NCI-H2081 treated with DMSO at 0.1 percent for 48 hours (cell line): ENCODE measurements around the gene ZC3H12C.

ENCODE experiments used
- DNase-seq: peaks from one replicate; lab custom pipeline; 2025; lab: John Stamatoyannopoulos, UW

The ZC3H12C gene

DNA sequence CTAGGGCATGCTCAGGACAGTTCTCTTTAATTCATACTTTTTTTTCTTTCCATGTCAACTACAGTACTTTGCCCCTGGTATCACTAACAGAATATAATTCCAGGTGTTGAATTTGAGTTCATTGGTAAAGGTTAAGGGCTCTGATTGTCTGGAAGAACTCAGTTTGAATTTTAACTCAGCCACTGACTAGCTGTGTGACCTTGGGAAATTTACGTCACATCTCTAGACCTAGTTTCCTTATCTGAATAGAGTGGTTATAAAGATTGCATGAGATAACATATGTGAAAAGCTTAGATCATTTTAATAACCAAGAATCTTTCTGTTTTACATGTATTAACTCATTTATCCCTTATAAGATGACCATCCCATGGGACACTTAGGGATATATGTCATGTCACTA, 15.8 kb upstream of the ZC3H12C start:
- no peak for DNase-seq

DNA sequence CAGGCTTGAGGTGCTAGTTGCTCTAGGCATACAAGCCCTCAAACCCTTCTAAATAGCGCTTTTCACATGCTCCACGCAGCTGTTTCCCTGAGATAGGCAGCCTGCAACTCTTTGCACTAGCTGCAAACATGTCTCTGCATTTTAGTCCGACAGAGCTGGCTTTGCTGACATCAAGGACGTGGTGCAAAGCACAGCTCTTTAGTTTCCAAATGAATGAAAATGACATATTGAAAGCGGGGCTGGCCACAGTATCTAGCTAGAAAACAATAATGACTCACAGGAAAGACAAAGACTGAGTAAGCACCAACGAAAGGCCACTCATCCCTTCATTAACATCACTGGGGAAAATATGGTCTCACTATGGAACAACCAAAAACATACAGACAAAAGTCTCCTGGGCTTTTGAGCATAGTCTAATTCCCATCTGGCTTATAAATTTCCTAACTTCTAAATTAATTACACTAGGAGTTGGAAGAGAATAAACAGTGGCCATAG, 15.3 kb upstream of the ZC3H12C start:
- no peak for DNase-seq

DNA sequence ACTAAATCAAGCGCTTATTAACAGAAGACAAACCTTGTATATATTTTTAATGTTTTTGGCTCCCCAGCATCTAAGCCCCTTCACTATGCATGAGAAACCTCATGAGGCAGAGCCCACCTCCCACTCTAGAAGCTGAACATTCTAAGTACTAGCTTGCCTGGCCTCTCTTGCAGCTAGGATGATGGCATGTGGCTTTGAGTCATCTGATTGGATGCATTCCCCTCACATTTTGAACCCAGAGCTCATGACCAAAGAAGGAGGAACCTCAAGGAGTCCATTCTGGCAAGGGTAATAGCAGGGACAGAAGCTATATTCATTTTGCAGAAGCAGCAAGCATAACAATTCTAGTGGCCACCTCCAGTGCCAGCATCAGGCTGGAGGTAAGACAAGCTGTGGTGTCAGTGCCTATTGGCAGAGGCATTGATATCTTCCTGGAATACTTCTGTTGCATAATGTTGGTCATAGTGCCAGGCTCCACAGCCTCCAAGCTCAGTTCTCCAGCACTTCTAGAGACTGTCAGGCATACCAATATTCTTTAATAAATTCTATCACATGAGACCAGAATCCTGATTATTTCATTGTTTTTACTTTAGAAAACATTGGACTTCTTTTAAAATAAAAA, 14.2 kb upstream of the ZC3H12C start:
- DNase-seq: no peak

DNA sequence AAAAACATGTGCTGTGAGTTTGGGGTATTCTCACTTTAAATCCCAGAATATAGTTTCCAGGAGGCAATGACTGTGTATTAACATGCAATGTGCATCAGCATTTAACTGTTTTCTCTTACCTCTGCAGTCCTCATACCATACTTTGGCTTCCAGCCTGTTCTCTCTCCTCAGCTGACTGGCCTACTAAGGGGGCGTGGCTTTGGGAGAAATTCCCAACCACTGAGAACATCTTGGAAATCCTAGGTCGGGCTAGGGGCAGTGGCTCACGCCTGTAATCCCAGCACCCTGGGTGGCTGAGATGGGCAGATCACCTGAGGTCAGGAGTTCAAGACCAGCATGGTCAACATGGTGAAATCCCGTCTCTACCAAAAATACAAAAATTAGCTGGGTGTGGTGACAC, 13.5 kb upstream of the ZC3H12C start:
- no peak for DNase-seq

DNA sequence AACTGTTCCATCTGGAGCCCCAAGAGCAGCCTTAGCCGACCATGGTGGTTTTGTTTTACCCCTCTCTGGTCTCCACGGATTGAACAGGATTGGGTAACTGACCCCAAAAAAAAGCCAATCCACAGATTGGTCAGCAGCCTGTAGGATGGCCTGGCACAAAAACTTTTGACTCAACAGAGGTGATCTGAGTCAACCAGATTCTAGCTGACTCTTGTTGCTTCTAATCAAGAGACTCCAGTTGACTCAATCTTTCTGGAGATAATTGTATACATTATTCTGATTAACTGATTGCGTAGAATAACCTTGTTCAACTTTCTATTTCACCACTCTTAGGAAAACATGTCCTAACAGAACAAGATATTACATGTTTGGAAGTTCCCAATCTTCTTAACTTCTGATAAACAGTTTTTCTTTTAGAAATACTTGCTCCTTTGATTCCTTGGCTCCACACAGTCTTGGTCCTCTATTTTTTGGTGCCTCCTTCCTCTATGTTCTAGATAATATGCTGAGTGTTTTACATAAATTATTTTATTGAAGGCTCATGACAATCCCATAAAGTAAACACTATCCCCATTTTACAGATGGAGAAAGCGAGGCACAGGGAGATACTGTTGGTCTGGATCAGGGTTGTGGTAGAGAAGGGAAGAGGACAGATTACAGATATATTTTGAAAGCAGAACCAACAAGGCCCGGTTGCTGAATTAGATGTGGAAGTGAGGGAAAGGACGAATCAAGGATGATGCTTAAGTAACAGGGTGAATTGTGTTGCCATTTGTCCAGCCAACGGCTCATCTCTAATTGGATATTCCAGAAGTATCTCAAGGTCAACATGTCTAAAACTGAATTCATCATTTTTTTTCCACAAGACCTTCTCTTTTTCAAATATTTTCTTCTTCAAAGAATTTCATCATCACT, 11.5 kb upstream of the ZC3H12C start:
- no peak for DNase-seq

DNA sequence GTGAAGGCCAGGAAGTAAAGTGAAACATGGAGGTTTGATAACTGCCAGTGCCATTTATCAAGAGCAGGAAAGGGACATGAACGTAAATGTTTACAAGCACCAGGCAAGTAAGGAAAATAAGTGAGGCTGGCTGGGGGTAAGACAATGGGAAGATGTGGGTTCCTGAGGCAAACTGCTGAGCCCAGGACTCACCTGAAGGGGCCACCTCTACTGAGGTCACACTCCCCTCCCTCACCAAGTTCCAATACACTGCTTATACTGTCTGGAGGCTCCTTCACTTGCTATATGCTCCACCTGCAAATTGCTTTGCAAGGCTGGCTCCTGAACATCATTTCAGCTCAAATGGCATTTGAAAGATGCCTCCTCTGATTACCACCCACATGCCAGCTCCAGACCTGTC, 10.3 kb upstream of the ZC3H12C start:
- no peak for DNase-seq

DNA sequence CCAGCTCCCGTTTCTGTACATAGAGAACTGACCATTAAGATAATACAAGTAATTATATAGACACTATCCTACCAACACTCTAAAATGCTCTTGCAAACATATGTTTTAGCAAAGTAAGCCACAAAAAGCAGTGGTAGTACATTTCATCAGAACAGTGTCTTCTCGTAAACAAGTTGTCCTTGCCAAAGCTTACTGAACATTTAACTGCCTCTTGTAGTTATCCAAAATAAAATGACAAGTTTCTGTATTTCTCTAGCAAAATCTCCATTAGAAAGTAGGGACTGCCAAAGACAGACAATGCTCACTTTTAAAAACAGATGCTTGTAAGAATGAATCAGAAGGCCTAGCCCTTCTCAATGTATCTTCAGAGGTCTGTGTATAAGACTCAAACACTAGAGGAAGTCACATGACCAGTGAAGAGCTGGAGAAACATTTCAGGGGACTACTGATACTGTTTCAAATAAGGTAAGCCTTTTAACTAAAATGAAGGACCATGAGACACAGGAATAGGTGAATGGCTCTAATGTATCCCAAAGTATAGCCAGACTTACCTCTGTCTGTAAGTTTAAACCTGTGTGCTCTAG, 7.8 kb upstream of the ZC3H12C start:
- DNase-seq: no peak

DNA sequence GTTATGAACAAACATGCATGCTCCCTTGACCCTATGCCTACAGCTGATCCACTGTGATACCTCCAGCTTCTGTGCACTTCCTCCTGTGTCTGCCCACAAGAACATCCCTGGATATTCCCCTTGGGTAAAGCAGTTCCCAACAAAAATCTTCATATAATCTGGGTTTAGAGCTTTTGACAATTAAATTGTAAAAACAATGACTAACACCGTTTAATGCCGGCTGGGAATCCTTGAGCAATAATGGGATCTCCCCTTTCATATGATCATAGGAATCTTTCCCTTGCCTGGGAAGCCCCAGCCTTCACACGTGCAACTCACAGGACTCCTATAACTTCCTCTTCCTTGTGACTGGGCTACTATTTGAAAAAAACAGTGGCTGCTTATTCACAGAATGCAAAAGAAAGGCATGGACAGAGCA, 6.3 kb upstream of the ZC3H12C start:
- DNase-seq: no peak

DNA sequence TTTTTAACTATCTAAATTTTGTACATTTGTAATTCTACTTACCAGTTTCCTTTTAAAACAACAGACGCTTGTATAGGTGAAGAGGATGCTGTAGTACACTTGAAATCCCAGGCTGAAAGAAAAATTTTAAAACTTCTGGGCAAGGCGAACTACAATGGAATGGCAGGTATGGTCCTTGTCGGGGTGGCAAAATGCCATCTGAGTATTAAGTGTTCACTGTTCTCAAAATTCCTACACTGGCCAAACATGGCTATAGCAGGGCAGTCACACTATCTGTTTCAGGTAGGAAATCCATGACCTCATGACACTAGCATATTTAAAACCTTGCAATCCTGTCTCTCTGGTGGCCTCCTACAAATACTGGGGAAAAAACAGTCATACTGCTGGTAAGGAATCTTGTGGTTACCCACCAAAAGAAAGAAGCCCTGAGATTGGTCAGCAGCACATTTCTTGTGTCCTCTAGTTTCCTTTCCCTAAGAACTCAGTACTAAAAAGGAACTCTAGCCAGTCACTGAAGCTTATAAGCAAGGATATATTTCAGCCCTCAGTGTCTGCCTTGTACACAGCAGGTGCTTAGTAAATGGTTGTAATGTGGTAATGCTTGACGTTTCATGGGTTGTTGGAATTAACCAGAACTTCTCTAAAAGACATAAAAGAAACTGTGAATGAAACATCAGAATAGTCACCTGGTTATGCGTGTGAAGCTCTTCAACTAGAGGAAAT, 5.2 kb upstream of the ZC3H12C start:
- no peak for DNase-seq

DNA sequence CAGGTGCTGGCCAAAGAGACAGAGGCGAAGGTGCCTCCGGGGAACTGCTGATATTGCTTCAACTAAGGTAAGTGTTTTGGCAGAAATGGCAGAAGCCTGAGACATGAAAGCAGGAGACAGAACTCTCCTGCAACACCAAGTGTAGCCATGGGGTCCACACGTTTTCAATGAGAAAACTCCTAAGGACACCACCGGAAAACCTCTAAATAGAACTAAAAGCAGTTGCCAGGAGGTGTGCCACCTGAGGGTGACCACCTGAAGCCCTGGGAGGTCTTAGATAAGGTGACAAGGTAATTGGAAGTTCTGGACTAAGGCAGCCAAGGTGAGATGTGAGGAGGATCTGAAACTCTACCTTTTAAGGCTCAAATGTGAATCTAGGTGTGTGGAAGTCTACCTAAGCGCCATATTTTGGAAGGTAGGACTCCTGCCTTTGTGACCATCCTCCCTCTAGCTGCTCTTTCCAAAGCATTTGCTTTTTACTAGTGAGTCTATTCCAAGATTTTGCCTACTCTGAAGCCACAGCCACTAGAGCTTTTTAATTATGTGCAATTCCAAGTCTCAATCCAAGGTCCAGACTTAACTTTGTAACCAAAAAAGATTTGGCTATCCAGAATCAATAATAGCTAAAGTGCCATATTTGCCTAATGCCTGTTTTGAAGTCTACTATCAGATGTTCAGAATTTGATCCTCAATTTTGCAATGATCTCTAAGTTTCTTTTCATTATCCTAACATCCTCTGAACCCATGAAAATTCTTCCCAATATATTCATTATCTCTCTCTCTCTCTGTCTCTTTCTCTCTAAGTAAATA, 4.5 kb upstream of the ZC3H12C start:
- DNase-seq: no peak

DNA sequence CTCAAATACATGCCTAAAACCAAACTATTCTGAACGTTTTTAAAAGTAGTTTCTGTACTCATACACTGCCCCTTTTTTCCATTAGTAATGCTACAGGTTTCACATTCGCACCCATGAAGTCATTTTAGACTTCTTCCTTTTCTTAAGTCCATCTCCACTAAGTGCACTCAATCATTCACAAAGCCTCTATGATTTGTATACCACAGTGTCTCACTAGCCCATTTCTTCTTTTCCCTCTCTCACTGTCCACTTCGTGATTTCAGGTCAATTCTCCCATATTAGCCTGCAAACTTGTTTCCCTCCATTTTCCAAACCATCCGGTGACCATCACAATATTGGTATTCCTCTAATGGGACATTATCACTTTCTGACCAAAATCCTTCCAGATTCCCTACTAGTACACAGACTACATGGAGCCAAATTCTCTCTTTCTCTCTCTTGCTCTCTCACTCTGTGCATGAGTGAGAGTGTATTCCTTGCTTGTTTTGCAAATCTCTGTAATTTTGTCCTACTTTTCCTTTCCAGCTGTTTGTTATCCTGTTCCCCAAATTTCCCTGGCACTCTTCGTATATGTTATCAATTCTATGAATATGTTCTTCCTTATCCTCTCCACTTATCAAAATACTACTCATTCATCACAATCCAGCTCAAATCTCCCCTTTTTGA, 3.4 kb upstream of the ZC3H12C start:
- no peak for DNase-seq

DNA sequence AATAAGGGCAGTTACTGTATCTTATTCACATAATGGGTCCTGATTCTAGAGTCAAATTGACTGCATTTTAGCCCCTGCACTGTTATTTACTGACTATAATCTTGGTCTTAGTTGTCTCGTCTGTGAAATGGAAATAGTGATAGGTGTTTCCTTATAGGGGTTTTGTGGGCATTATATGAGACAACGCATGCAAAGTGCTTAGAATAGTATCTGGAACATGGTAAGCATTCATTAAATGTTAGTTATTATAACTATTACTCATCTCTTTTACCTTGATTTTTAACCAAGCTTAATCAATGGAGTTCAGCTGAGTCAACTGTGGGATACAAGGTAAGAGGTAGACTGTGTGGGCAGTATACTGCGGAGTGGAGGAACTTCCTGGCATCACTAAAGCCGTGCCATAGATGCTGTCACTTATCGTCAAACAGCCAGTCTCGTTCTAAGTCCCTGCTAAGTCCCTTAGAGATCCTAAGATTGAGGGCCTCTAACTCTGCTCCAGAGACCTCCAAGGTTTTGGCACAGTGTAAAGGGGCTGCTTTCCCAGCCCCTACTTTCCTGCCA, 2.6 kb upstream of the ZC3H12C start:
- DNase-seq: no peak

DNA sequence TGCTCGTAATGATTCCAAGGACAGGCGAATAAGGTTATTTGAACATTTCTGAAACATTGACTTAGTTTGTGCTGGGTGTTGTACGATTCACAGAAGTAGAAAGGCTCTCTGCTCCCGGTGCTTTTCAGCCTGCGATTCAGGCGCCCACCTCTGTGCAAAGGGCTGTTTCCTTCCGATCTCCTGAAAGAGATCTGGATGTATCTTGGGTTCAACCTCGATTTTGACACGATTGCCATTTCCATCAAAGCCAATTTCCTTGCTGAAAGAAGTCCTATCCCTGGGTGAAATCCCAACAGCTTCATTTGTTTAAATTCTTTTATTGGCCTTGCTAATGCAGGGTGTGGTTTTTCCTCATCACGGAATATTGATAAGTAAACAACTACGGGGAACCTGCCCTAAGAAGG, 1.1 kb upstream of the ZC3H12C start:
- DNase-seq: no peak

DNA sequence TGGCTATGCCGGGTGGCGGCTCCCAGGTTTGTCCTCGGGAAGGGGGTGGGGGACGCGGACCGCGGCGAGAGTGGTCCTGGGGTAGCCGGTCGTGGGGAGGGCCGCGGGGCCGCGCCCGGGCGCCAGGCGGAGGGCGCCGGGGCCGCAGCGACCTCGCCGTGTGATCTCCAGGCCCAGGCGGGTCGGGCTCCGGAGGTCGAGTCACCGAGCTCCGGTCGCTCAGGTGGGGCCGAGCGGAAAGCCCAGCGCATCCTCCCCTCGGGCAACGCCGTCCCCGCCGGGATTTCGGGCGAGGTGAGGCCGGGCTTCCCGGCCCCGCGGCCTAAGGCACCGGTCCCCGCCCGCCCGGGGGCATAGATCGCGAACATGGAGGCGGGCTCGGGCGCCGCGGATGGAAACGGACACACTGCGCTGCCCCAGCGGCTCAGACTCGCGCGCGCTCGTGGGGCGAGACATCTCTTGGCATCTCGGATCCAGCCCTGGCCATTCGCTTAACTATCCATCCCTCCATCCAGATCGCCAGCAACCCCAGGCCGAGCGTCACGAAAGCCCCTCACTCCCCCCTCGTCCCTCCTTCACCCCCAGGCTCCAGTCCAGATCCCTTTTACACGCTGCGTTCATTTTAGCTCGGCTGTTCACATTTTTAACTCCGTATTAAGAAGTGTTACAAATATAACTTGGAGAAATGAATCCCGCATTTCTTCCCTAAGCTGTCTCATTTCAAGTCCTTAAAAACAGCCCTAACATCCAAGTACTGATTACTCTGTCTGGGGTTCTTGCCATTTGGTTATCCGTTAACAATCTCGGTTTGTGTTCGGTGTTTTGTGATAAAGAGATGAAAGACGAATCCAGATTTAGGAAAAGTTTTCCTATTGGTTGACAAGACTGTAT, 460 bp downstream of the ZC3H12C start:
- DNase-seq: no peak

DNA sequence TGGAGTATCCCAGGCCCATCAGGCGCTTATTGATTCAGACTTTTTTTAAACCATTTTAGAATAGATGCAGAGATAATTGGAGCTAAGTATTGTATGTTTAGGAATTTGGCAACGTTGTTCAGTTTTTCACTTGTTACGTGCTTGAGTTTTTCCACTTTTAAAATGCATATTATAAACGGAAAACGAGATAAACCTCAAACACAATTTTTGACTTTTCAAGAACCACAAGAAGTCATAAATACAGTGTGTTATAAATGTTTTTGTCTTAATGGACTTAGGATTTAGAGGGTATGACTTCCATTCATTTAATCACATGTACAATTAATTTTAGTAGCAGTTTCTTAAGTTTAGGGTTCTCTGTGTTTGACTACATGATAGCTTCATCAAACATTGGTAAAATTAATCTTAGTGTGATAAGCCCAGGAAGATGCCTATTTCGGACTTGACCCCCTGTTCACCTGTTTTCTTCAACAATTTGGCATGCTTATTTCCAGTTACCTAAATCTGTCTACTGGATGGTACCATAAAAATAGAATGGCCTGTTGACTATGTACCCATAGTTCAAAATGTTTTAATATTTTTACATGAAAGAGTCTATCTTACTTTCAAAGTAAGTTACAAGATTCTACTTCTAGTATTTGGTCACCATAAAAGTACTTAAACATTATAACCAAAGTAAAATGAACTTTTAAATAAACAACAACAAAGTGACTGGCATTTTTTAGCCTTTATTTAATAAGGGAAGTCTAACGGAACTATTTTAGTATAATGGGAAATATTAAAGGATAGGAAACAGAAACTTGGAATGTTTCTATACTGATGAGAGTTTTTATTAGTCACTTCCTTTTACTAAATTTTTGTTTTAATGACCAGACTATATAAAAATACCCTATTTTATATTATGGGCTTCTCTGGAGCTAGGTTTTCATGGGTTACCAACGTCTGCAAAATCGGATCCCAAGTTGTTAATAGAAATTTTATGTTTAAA, 1.4 kb downstream of the ZC3H12C start:
- DNase-seq: no peak

DNA sequence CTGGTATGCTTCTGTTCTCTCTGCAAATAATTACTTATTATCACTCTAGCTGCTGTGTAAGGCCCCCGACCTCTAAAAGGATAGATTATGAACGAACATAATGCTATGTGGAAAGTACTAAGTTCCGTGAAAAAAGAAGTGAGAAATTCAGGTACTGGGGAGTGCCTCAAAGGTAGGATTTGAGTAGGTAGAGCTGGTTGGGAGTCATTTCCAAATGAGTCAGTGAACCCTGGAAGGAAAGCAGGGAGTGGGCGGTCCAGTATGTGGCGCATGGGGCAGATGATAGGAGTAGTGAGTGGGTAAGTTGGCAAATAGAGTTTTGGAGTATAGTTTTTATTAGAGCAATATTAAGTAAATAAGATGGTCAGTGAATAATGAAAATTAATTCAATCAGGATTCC, 2.4 kb downstream of the ZC3H12C start:
- no peak for DNase-seq

DNA sequence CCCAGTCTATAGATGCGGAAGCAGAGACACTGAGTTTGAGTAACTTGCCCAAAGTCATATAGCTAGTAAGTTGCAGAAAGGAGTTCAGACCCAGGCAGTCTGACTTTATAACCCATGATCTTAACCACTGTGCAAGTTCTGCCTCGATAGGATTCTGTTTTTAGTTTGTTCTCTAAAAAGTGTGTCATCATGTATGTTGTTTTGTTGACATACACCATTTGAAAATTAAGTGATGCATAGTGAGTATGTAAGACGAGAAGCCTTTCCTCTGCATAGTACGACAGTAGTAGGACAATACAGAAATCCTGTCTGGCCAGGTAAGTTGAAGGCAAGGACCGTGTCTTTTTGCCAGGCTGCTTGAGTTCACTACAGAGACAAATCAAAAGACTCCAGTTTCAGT, 3.3 kb downstream of the ZC3H12C start:
- DNase-seq: no peak

DNA sequence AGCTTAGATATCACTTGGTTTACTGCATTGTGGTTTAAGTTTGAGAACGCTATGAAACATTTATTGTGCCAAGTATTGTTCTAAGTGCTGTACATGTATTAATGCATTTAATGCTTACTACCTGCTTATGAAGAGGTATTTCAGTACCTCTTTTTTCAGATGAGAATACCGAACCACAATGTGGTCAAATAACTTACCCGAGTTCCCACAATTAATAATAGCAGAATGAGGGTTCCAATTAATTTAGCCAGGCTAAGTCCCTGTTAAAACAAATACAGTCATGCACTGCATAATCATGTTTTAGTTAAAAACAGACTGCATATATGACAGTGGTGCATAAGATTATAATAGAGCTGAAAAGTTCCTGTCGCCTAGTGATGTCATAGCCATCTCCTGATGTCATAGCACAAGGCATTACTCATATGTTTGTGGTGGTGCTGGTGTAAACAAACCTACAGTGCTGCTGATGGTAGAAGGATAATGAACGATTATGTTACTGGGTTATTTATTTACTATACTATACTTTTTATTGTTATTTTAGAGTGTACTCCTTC, 4.3 kb downstream of the ZC3H12C start:
- no peak for DNase-seq
